ENCODE data around the gene COL23A1.

COL23A1 gene

GRCh38 chr5:178389026-178389729 is 201.0 kb downstream of the COL23A1 start:
- no peak for FAIRE-seq
- no peak for DNase-seq (ENCODE audit: extremely low spot score, insufficient read length, low read depth)

DNA sequence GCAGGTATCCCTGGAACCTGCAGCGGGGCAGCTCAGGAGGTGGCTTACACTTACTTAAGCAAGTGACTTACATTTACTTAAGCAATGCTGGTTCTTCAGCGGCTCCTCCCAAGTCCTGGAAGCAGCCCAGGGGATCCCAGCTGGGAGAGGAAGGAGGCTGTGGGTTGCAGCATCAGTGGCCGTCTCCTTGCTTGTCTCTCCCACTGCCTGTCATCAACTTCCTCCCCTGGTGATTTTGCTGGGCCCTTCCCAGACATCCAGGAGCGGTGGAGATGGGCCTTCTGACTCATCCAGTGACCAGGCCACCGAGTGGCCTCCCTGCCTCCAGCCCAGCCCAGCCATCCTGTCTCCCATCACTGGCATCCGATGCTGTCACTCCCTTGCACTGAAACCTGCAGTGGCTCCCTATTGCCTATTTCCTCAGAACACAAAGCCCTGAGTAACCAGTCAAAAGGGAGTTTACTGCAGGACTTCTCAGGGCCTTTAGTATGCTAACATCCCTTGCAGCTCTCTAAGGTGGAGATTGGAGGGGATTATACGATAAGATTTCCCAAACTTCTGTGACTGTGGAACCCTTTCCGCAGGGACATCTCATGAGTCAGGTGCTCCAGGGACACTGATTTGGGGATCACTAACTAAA is 201.7 kb downstream of the COL23A1 start:
- DNase-seq (ENCODE audit: extremely low spot score, insufficient read length, low read depth) = no peak
- no peak for FAIRE-seq

DNA sequence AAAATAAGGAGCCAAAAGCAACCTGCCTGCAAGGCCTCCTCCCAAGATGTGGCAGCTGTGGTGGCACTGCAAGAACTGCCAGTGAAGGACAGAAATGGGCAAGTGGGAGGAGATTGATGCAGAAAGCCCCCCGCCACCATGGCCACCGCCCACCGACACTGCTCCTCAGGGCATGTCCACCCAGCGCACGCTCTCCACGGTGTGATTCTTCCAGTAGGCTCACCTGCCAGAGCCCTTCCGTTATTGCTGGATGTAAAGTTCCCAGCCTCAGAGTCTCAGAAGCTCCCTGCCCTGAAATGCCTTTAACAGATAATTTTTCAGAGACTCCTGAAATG is 202.4 kb downstream of the COL23A1 start:
- no peak for FAIRE-seq
- DNase-seq (ENCODE audit: extremely low spot score, insufficient read length, low read depth) = no peak

- DNase-seq (ENCODE audit: extremely low spot score, insufficient read length, low read depth) (no peak), FAIRE-seq (no peak)
These were observed 202.9 kb downstream of the COL23A1 start for GRCh38 chr5:178387061-178387855.

GRCh38 chr5:178386336-178386931 is 203.8 kb downstream of the COL23A1 start:
- no peak for FAIRE-seq
- DNase-seq (ENCODE audit: extremely low spot score, insufficient read length, low read depth) = no peak

- FAIRE-seq (no peak), DNase-seq (ENCODE audit: extremely low spot score, insufficient read length, low read depth) (no peak)
These were observed 204.7 kb downstream of the COL23A1 start for GRCh38 chr5:178385496-178385890.

DNA sequence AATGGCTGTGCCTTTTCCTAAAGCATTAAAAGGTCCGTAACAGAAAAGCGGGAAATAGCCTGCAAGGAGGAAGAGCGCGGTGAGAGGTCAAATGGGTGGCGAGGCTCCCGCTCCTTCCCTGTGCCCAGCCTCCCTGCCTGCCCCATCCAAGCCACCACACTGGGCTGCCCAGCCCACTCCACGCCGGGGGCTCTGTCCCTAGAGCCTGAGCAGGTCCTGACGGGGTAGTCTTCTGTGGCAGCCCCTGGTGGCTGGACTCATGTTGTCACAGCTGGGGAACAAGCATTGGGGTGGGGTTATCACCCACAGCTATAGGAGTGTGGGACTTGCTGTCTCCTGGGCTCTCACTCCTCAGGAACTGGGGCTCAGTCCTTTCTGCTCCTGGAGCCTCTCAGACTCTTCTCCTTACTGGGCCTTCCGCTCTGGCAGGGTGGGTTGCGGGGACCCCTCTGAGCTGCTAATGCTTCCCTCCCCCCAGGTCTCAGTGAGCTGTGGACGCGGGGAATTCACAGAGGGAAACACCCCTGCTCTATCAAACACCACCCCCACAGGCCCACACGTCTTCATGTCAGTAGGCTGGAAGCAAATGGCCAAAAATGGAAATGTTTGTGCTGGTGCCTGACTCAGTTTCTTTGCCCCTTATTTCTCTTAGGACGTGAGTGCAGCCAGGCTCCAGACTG is 205.2 kb downstream of the COL23A1 start:
- DNase-seq (ENCODE audit: extremely low spot score, insufficient read length, low read depth) (no peak), FAIRE-seq (no peak)

- no peak for DNase-seq (ENCODE audit: extremely low spot score, insufficient read length, low read depth)
- no peak for FAIRE-seq
These were observed 206.0 kb downstream of the COL23A1 start for GRCh38 chr5:178383919-178384815.

DNA sequence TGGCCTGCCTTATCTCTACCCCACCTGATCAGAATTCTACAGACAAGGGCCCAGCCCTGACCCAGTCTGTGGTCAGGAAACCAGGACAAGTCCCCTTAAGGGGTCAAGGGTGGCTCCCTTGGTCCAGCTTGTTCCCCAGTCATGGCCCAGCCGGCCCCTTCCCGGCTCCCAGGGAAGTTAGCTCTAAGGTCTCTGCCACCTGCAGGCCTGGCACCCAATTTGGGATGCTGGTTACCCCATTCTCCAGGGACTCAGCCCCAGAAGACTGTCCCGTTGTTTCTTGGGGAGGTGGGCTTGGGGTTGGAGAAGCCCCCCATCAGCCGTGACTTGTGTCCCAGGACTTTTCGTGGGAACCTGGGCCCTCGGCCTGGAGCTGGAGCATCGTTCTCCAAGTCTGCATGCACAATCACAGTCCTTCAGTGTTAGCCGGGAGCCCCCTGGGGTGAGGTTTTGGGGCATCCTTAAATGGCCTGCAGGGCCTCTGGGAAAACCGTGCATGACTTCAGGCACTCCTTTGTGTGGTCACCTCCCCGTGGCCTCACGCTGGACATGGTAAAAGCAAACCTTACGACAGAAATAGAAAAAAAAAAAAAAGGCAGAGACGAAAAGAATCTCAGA is 206.8 kb downstream of the COL23A1 start:
- DNase-seq (ENCODE audit: extremely low spot score, insufficient read length, low read depth) = no peak

DNA sequence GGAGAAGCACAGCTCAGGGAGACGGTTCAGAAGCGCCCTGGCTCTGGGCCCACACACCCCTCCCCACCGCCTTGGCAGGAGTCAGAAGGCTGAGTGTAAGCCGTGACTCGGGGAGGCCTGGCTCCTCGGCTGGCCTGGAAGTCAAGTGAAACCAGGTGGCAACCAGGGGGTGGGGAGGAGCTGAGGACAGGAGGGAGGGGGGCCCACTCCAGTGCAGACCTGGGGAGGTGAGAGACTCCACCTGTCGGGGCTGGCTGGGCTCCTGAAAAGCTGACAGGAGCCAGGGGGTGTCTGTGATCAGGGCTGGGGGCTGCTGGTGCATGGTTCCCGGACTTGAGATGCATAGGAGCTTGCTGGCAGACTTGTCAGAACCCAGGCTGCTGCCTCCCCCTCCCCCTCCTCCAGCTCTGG is 207.4 kb downstream of the COL23A1 start:
- no peak for FAIRE-seq
- DNase-seq (ENCODE audit: extremely low spot score, insufficient read length, low read depth) = no peak

More for the DNA sequence above, 206.8 kb downstream of the COL23A1 start:
- no peak for FAIRE-seq

- FAIRE-seq (no peak), DNase-seq (ENCODE audit: extremely low spot score, insufficient read length, low read depth) (no peak)
These were observed 208.1 kb downstream of the COL23A1 start for GRCh38 chr5:178381921-178382695.

GRCh38 chr5:178381206-178381605 is 209.0 kb downstream of the COL23A1 start:
- DNase-seq (ENCODE audit: extremely low spot score, insufficient read length, low read depth) = no peak
- FAIRE-seq = no peak

- DNase-seq (ENCODE audit: extremely low spot score, insufficient read length, low read depth) (no peak), FAIRE-seq (no peak)
These were observed 209.6 kb downstream of the COL23A1 start for GRCh38 chr5:178380541-178381074.

- FAIRE-seq (no peak), DNase-seq (ENCODE audit: extremely low spot score, insufficient read length, low read depth) (no peak)
These were observed 210.1 kb downstream of the COL23A1 start for GRCh38 chr5:178380086-178380485.

- FAIRE-seq (no peak), DNase-seq (ENCODE audit: extremely low spot score, insufficient read length, low read depth) (no peak)
These were observed 211.4 kb downstream of the COL23A1 start for GRCh38 chr5:178378527-178379484.

DNA sequence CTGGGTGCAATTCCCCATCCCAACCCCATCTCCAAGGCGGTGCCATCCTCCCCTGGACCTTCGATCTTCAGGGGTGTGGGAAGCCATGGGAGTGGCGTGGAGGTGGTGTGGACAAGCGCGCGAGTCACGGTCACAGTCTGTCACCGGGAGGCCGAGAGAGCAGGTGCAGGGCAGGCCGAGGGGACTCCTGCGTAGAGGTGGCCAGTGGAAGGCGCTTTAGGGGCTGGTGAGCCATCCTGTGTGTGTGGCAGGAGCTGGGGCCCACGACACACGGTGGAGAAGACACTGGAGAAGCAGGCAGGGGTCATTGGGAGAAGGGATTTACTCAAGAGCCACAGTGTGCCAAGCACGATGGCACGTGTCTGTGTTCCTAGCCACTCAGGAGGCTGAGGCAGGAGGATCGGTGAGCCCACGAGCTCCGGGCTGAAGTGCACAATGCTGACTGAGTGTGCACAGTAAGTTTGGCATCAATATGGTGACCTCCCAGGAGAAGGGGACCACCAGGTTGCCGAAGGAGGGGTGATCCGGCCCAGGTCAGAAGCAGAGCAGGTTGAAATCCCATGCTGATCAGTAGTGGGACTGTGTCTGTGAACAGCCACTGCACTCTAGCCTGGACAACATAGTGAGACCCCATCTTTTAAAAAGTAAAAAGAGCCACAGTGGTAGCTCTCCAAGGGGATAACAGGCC is 212.5 kb downstream of the COL23A1 start:
- FAIRE-seq = no peak
- no peak for DNase-seq (ENCODE audit: extremely low spot score, insufficient read length, low read depth)

Measured in GM18507 (cell line).